ENCODE measurements around the gene USP50. TPM values are rescaled to one million over a fixed set of nuclear protein-coding genes. Genes with fewer than 3 reads are reported as not detected.
"Not testable (repeated sequence)": the region's sequence is repeated elsewhere in the genome, so short reads cannot be mapped to it uniquely, and the experiment has no call there.

Gene USP50
- total RNA-seq (2014; rRNA removed; shearing (Covaris generic)): not detected in 2 replicates

GRCh38 chr15:50546566-50546965 lies at the start of gene USP50:
Gene USP50, minus strand, starts transcription at chr15:50546666. Its CDS starts 141 bp downstream, at chr15:50546525.
- no peak for DNase-seq (ENCODE audit: low spot score)

GRCh38 chr15:50594311-50594710 lies 47.8 kb upstream of the USP50 start:
- no peak for DNase-seq (ENCODE audit: low spot score)

- no peak for DNase-seq (ENCODE audit: low spot score)
Observed at GRCh38 chr15:50593761-50594160, 47.3 kb upstream of the USP50 start.

- no peak for DNase-seq (ENCODE audit: low spot score)
Observed at GRCh38 chr15:50590288-50590687, 43.8 kb upstream of the USP50 start.

GRCh38 chr15:50577492-50577891 lies 31.0 kb upstream of the USP50 start:
- DNase-seq (ENCODE audit: low spot score): no peak

GRCh38 chr15:50576166-50576565 lies 29.7 kb upstream of the USP50 start:
- no peak for DNase-seq (ENCODE audit: low spot score)

- not testable (repeated sequence) for DNase-seq (ENCODE audit: low spot score)
Observed at GRCh38 chr15:50573842-50574241, 27.4 kb upstream of the USP50 start.

GRCh38 chr15:50563756-50564155 lies 17.3 kb upstream of the USP50 start:
- no peak for DNase-seq (ENCODE audit: low spot score)

- no peak for DNase-seq (ENCODE audit: low spot score)
Observed at GRCh38 chr15:50562735-50563640, 16.5 kb upstream of the USP50 start.

GRCh38 chr15:50558012-50558411 lies 11.5 kb upstream of the USP50 start:
- no peak for DNase-seq (ENCODE audit: low spot score)

- no peak for DNase-seq (ENCODE audit: low spot score)
Observed at GRCh38 chr15:50556642-50557371, 10.3 kb upstream of the USP50 start.

GRCh38 chr15:50552238-50552637 lies 5.8 kb upstream of the USP50 start:
- DNase-seq (ENCODE audit: low spot score): no peak

GRCh38 chr15:50549326-50549725 lies 2.9 kb upstream of the USP50 start:
- DNase-seq (ENCODE audit: low spot score): no peak

GRCh38 chr15:50544368-50544767 lies 2.1 kb downstream of the USP50 start:
- DNase-seq (ENCODE audit: low spot score): no peak

GRCh38 chr15:50543556-50543955 lies 2.9 kb downstream of the USP50 start:
- no peak for DNase-seq (ENCODE audit: low spot score)

GRCh38 chr15:50542887-50543210 lies 3.6 kb downstream of the USP50 start:
- no peak for DNase-seq (ENCODE audit: low spot score)

GRCh38 chr15:50531766-50532165 lies 14.7 kb downstream of the USP50 start:
- no peak for DNase-seq (ENCODE audit: low spot score)

GRCh38 chr15:50531163-50531562 lies 15.3 kb downstream of the USP50 start:
- no peak for DNase-seq (ENCODE audit: low spot score)

- DNase-seq (ENCODE audit: low spot score): no peak
Observed at GRCh38 chr15:50523851-50524251, 22.6 kb downstream of the USP50 start.

- no peak for DNase-seq (ENCODE audit: low spot score)
Observed at GRCh38 chr15:50519740-50520425, 26.6 kb downstream of the USP50 start.

- no peak for DNase-seq (ENCODE audit: low spot score)
Observed at GRCh38 chr15:50513001-50513400, 33.5 kb downstream of the USP50 start.

- no peak for DNase-seq (ENCODE audit: low spot score)
Observed at GRCh38 chr15:50506121-50506520, 40.3 kb downstream of the USP50 start.
